Raji (cell line): ENCODE results near the gene KRTAP9-2.
"Not testable (repeated sequence)": the region's sequence is repeated elsewhere in the genome, so short reads cannot be mapped to it uniquely, and the experiment has no call there.

Experiments
- POLR2A ChIP-seq: IDR thresholded peaks from 2 replicates; pipeline ENCODE4 v1.6.1; 2011; ENCODE audit warnings: low read depth, low read length, control low read depth; ENCODE audit not compliant: insufficient read depth

The KRTAP9-2 gene

GRCh38 chr17:41226598-41227095, at the start of gene KRTAP9-2:
TSS of gene KRTAP9-2 (plus strand) at chr17:41226648. CDS start at chr17:41226655, 7 bp downstream.
- not testable (repeated sequence) for TF ChIP-seq POLR2A

GRCh38 chr17:41176744-41177387, 49.6 kb upstream of the KRTAP9-2 start:
- no peak for TF ChIP-seq POLR2A

GRCh38 chr17:41177727-41178271, 48.6 kb upstream of the KRTAP9-2 start, which contains the start of gene KRTAP4-2:
TSS of gene KRTAP4-2 (minus strand) at chr17:41178221. CDS start at chr17:41178164, 57 bp downstream.
- TF ChIP-seq POLR2A: no peak

GRCh38 chr17:41178341-41178740, 48.1 kb upstream of the KRTAP9-2 start:
- no peak for TF ChIP-seq POLR2A

GRCh38 chr17:41178843-41179616, 47.4 kb upstream of the KRTAP9-2 start:
- no peak for TF ChIP-seq POLR2A

GRCh38 chr17:41184480-41184961, 41.9 kb upstream of the KRTAP9-2 start, which contains the start of gene KRTAP4-1:
TSS of gene KRTAP4-1 (minus strand) at chr17:41184911. CDS start at chr17:41184854, 57 bp downstream.
- no peak for TF ChIP-seq POLR2A

- TF ChIP-seq POLR2A: no peak
Measured at GRCh38 chr17:41185001-41185400, 41.4 kb upstream of the KRTAP9-2 start.

- no peak for TF ChIP-seq POLR2A
Measured at GRCh38 chr17:41186872-41187271, 39.6 kb upstream of the KRTAP9-2 start.

- TF ChIP-seq POLR2A: not testable (repeated sequence)
Measured at GRCh38 chr17:41189837-41190318, 36.6 kb upstream of the KRTAP9-2 start, which contains the start of gene KRTAP9-1. TSS of gene KRTAP9-1 (plus strand) at chr17:41189887. CDS start at chr17:41189887, 0 bp downstream.

- TF ChIP-seq POLR2A: no peak
Measured at GRCh38 chr17:41190328-41190727, 36.1 kb upstream of the KRTAP9-2 start.

- TF ChIP-seq POLR2A: no peak
Measured at GRCh38 chr17:41196068-41196467, 30.4 kb upstream of the KRTAP9-2 start.

- no peak for TF ChIP-seq POLR2A
Measured at GRCh38 chr17:41199421-41200078, 26.9 kb upstream of the KRTAP9-2 start.

GRCh38 chr17:41211845-41212466, 14.5 kb upstream of the KRTAP9-2 start:
- no peak for TF ChIP-seq POLR2A

GRCh38 chr17:41212524-41213169, 13.8 kb upstream of the KRTAP9-2 start:
- no peak for TF ChIP-seq POLR2A
